IPS-20b (cell line): Measurements from ENCODE around the gene TMC5.
"Not testable (repeated sequence)": the region's sequence is repeated elsewhere in the genome, so short reads cannot be mapped to it uniquely, and the experiment has no call there.

Experiments
- H3K27ac ChIP-seq: one replicate; pipeline ENCODE4 v1.5.1; 2013; ENCODE audit warnings: low read length
- H3K27me3 ChIP-seq: 2 replicates; pipeline ENCODE4 v1.6.1; 2013; ENCODE audit warnings: mild to moderate bottlenecking, low read length, inconsistent platforms; ENCODE audit not compliant: insufficient read depth
- H3K36me3 ChIP-seq: 2 replicates; pipeline ENCODE4 v1.6.1; 2013; ENCODE audit warnings: low read depth, mild to moderate bottlenecking, inconsistent platforms, low read length, moderate library complexity; ENCODE audit not compliant: insufficient read depth
- H3K4me1 ChIP-seq: 2 replicates; pipeline ENCODE4 v1.6.1; 2013; ENCODE audit warnings: mild to moderate bottlenecking, control low read depth, inconsistent platforms, low read length, moderate library complexity; ENCODE audit not compliant: insufficient read depth
- H3K4me3 ChIP-seq: 2 replicates; pipeline ENCODE4 v1.5.1; 2013; ENCODE audit warnings: mild to moderate bottlenecking, low read length, inconsistent platforms
- H3K9ac ChIP-seq: 2 replicates; pipeline ENCODE4 v1.6.1; 2013; ENCODE audit warnings: low read depth, mild to moderate bottlenecking, inconsistent platforms, low read length, moderate library complexity
- H3K9me3 ChIP-seq: 2 replicates; pipeline ENCODE4 v1.6.1; 2013; ENCODE audit warnings: mild to moderate bottlenecking, low read depth, low read length, inconsistent platforms; ENCODE audit not compliant: insufficient read depth

TMC5 gene, protein sequence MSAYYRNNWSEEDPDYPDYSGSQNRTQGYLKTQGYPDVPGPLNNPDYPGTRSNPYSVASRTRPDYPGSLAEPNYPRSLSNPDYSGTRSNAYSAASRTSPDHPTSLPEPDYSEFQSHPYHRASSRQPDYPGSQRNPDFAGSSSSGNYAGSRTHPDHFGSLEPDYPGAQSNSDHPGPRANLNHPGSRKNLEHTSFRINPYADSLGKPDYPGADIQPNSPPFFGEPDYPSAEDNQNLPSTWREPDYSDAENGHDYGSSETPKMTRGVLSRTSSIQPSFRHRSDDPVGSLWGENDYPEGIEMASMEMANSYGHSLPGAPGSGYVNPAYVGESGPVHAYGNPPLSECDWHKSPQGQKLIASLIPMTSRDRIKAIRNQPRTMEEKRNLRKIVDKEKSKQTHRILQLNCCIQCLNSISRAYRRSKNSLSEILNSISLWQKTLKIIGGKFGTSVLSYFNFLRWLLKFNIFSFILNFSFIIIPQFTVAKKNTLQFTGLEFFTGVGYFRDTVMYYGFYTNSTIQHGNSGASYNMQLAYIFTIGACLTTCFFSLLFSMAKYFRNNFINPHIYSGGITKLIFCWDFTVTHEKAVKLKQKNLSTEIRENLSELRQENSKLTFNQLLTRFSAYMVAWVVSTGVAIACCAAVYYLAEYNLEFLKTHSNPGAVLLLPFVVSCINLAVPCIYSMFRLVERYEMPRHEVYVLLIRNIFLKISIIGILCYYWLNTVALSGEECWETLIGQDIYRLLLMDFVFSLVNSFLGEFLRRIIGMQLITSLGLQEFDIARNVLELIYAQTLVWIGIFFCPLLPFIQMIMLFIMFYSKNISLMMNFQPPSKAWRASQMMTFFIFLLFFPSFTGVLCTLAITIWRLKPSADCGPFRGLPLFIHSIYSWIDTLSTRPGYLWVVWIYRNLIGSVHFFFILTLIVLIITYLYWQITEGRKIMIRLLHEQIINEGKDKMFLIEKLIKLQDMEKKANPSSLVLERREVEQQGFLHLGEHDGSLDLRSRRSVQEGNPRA

DNA sequence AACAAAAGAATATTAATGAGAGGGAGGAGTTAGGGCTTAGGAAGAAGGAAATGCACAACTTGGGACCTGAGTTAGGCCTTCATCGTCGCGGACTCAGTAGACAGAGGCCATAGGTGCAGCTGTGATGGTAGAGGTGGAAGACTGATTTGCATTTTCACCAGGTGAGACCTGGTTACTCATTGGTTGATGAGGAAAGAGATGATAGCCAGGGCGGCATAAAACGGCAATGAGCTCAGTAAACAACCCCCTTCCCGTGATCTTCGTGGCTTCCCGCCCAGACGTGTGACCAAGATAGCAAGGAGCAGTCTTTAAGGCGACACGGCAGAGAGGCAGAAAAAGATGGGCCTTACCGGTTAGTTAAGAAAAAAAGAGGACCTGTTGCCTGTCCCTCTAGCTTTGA is at the start of gene TMC5:
TMC5 (plus strand) TSS at position 244 of the 400 bp plus-strand sequence. CDS start 22,156 bp downstream, outside the sequence.
- Histone ChIP-seq H3K9ac (no peak within 1 kb of the TSS), H3K27ac (no peak within 1 kb of the TSS), H3K4me1 (no peaks in the 10 kb centered on the region), H3K4me3 (no peak within 1 kb of the TSS), H3K36me3 (no peaks in the 10 kb centered on the region), H3K9me3 (no peaks in the 10 kb centered on the region), H3K27me3 (no peaks in the 10 kb centered on the region)

DNA sequence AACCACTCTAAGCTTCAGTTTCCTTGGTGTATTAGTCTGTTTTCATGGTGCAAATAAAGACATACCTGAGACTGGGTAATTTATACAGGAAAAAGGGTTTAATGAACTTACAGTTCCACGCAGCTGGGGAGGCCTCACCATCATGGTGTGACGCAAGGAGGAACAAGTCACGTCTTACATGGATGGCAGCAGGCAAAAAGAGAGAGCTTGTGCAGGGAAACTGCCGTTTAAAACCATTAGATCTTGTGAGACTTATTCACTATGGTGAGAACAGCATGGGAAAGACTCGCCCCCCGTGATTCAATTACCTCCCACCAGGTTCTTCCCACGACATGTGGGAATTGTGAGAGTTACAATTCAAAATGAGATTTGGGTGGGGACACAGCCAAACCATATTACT is 45.1 kb upstream of the TMC5 start:
- H3K36me3 ChIP-seq, H3K27ac ChIP-seq, H3K9me3 ChIP-seq, H3K4me1 ChIP-seq, H3K27me3 ChIP-seq, H3K4me3 ChIP-seq, H3K9ac ChIP-seq: not testable (repeated sequence)

DNA sequence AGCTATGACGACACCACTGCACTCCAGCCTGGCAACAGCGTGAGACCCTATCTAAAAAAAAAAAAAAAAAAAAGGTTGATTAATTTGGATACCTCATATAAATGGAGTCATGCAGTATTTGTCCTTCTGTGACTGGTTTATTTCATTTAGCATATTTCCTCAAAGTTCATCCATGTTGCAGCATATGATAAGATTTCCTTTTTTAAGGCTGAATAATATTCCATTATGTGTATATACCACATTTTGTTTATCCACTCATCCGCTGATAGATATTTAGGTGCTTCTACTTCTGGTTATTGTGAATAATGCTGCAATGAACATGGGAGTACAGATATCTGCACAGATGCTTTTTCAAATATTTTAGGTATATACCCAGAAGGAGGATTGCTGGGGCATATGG is 43.3 kb upstream of the TMC5 start:
- Histone ChIP-seq H3K9ac (no peak overlapping the region), H3K9me3 (no peaks in the 10 kb centered on the region), H3K4me1 (no peaks in the 10 kb centered on the region), H3K27ac (no peak overlapping the region), H3K4me3 (no peak overlapping the region), H3K27me3 (no peaks in the 10 kb centered on the region), H3K36me3 (no peaks in the 10 kb centered on the region)

DNA sequence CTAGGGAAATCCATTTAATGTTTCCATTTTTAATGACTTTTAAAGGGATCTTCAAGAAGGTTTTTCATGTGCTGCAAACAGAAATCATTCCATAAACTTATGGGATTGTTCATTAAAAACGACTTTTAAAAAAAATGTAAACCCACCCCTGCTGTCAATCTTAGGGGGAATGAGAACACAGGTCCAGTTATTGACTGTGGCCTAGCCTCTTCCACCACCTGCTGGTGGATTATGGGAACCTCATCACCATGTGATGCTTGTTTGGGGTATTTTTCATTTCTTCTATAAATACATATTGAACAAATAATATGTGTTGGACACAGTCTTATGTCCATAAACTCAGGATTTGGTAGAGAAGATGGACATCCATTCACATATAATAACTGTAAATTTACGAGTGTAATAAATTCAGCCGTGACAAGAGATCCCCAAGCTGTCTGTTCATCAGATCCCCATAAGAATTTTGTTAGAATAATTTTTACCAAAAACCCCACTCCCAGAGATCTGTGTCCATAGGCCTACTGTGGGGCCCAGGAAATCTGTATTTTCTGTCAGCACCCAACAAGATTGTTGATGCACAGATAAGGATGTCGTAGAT is 42.0 kb upstream of the TMC5 start:
- no peaks in the 10 kb centered on the region for H3K27me3 ChIP-seq
- H3K4me1 ChIP-seq = no peaks in the 10 kb centered on the region
- no peak overlapping the region for H3K4me3 ChIP-seq
- no peak overlapping the region for H3K27ac ChIP-seq
- no peaks in the 10 kb centered on the region for H3K9me3 ChIP-seq
- H3K36me3 ChIP-seq = no peaks in the 10 kb centered on the region
- no peak overlapping the region for H3K9ac ChIP-seq

DNA sequence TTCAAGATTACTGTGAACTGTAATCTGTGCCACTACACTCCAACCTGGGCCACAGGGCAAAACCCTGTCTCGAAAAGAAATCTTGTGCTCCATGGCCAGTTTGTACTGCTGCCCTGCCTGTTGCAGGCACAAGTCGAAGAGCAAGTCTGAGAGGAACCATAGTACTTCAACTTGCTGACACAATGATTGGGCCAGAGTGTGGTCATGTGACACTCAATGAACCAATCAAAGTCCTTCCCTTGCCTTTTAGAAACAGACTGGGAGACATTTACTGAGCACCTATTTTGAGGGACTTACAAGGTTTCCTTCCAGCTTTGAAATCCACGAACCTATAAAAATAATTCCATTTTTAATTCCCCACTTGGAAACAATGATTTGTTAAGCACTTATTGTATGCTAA is 39.8 kb upstream of the TMC5 start:
- Histone ChIP-seq H3K4me3 (no peak overlapping the region), H3K4me1 (no peaks in the 10 kb centered on the region), H3K9me3 (no peaks in the 10 kb centered on the region), H3K27ac (no peak overlapping the region), H3K27me3 (no peaks in the 10 kb centered on the region), H3K36me3 (no peaks in the 10 kb centered on the region), H3K9ac (no peak overlapping the region)

DNA sequence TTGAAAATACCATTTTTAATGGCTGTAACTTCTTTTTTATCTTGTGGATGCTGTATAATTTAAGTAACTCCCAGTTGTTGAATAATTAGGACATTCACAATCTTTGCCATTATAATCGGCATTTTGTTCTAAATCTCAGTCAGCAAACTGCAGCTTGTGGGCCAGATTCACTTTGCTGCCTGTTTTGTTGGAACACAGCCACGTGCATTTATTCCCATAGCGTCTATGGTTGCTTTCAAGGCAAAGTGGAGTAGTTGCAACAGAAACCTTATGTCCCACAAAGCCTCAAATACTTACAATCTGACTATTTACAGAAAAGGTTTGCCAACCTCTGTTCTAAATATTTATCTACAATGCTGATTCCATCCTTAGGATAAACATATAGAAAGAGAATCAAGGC is 39.2 kb upstream of the TMC5 start:
- no peaks in the 10 kb centered on the region for H3K36me3 ChIP-seq
- no peaks in the 10 kb centered on the region for H3K27me3 ChIP-seq
- no peaks in the 10 kb centered on the region for H3K9me3 ChIP-seq
- H3K4me1 ChIP-seq = no peaks in the 10 kb centered on the region
- no peak overlapping the region for H3K9ac ChIP-seq
- H3K4me3 ChIP-seq = no peak overlapping the region
- no peak overlapping the region for H3K27ac ChIP-seq

DNA sequence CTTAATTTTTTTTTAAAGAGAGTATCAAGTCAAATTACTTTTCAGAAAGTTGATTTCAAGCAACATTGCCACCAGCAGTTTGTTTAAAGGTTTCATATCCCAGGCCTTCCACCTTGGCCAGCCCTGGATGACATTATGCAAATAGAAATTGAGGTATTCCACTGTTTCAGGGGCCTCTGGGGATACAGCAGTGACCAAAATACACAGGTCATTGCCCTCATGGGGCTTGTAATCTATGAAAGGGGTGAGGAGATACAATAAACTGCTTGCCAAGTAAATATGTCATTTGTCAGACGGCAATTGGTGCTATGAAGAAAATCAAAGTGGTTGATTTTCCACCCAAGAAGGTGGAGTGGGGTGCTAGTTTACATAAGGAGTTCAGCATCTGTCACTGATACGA is 37.8 kb upstream of the TMC5 start:
- H3K4me1 ChIP-seq = no peaks in the 10 kb centered on the region
- H3K27me3 ChIP-seq = no peaks in the 10 kb centered on the region
- H3K27ac ChIP-seq = no peak overlapping the region
- no peaks in the 10 kb centered on the region for H3K9me3 ChIP-seq
- no peak overlapping the region for H3K4me3 ChIP-seq
- H3K9ac ChIP-seq = no peak overlapping the region; the same call in 1 of the 2 replicates
- no peaks in the 10 kb centered on the region for H3K36me3 ChIP-seq

DNA sequence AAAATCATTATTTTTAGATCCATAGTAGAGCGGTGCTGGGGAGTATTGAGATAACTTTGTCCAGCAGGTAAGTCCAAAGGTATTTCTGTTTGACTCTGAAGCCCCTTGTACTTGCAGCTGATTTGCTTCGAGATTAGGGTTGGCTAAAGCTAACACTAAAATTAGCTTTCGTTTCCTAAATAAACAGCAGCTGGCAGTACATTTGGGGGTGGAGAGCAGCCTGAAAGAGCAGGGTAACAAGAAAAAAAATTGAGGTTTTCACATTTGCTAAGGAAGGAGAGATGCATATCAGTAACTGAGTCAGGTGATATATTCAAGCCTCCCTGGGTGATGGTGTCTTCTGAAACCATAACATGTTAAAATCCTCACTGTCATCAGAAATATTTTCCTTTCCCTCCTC is 37.4 kb upstream of the TMC5 start:
- no peaks in the 10 kb centered on the region for H3K36me3 ChIP-seq
- no peak overlapping the region for H3K4me3 ChIP-seq
- no peaks in the 10 kb centered on the region for H3K27me3 ChIP-seq
- no peak overlapping the region; the same call in 1 of the 2 replicates for H3K9ac ChIP-seq
- no peak overlapping the region for H3K27ac ChIP-seq
- no peaks in the 10 kb centered on the region for H3K4me1 ChIP-seq
- H3K9me3 ChIP-seq = no peaks in the 10 kb centered on the region

DNA sequence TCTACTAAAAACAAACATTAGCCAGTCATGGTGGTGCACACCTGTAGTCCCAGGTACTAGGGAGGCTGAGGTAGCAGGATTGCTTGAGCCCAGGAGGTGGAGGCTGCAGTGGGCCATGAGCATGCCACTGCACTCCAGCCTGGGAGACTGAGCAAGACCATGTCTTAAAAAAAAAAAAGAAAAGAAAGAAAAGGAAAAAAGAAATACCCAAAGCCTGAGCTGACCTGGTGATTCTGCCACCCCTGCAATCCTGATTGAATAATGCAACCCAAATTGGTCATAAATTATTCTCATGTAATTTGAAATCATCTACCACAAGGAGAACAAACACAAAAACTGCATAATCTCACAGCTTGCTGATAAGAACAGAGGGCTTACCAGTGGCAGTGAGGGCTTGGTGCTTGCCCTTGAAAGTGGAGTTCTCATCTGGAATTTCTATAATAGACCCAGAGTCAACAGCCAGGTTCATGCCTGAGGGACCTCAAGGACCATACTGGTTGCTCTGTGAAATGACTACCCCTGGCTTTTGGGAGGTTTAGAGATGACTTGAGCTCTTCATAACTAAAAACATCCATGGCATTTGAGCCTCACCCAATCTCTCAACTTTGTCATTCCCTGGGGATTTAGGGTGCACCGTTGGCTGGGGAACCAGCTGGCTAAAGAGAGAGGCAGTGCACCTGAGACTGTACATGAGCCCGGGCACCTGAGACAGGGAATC is 35.4 kb upstream of the TMC5 start:
- H3K4me1 ChIP-seq = no peaks in the 10 kb centered on the region
- no peaks in the 10 kb centered on the region for H3K9me3 ChIP-seq
- no peaks in the 10 kb centered on the region for H3K27me3 ChIP-seq
- no peak overlapping the region for H3K27ac ChIP-seq
- no peak overlapping the region for H3K9ac ChIP-seq
- no peak overlapping the region for H3K4me3 ChIP-seq
- H3K36me3 ChIP-seq = no peaks in the 10 kb centered on the region

DNA sequence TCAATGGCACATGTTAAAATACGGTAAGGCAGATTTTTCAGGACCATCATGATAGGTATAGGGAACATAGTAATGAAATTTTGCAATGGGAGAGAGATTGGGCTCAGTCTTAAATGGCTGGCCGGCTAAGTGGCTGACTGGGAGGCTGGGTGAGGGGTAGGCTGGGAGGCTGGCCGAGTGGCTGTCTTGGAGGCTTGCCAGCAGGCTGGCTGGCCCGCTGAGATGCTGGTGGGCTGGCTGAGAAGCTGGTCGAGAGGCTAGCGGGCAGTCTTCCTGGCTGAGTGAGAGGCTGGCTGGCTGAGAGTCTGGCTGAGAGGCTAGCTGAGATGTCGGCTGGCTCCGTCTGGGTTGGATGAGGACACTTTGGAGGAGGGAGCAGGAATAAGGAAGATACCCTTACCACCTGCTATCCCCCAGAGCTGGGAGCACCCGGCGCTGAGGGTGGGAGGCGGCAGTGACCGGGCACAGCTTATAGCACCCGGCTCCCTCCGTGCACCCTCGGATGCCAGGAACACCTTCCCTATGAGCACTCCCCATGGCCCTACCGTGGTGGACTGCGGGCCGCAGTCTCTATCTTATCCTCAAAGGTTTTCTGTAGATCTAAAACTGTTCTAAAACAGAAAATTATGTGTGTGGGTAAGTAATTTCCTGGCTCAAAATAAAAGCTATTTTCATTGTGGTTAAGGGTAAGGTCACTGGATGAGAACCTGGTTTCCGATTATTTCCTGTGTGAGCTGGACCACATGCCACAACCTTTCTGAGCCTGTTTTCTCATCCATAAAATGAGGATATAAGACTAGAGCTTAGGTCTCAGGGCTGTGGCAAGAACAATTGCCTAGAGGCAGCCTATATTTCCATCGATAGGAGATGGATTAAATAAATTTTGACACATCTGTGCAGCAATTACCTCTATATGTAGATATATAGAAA is 34.5 kb upstream of the TMC5 start:
- H3K9ac ChIP-seq = no peak overlapping the region
- H3K9me3 ChIP-seq = no peaks in the 10 kb centered on the region
- no peaks in the 10 kb centered on the region for H3K4me1 ChIP-seq
- no peaks in the 10 kb centered on the region for H3K36me3 ChIP-seq
- H3K27me3 ChIP-seq = no peaks in the 10 kb centered on the region
- H3K4me3 ChIP-seq = no peak overlapping the region
- H3K27ac ChIP-seq = no peak overlapping the region
